GM12864 (cell line): ENCODE measurements around the gene TARBP1.
"Not testable (repeated sequence)": the region's sequence is repeated elsewhere in the genome, so short reads cannot be mapped to it uniquely, and the experiment has no call there.

Experiments
- DNase-seq: peaks from one replicate; pipeline ENCODE4 v3.0.0-alpha.2; 2011; ENCODE audit warnings: low read depth
- H3K4me3 ChIP-seq: 2 replicates; pipeline ENCODE4 v1.5.1; 2011; ENCODE audit warnings: mild to moderate bottlenecking, low read depth, low read length, control low read depth
- TF ChIP-seq, protein P1 (sequence below): IDR thresholded peaks from 2 replicates; pipeline ENCODE4 v1.5.1; 2011; ENCODE audit warnings: low read depth, mild to moderate bottlenecking, moderate library complexity, low read length, control low read depth, inconsistent platforms; ENCODE audit errors: missing control alignments

The TARBP1 gene

GRCh38 chr1:234512451-234512861 is 33.5 kb upstream of the TARBP1 start:
- H3K4me3 ChIP-seq: no peak overlapping the region
- TF ChIP-seq, protein P1, sequence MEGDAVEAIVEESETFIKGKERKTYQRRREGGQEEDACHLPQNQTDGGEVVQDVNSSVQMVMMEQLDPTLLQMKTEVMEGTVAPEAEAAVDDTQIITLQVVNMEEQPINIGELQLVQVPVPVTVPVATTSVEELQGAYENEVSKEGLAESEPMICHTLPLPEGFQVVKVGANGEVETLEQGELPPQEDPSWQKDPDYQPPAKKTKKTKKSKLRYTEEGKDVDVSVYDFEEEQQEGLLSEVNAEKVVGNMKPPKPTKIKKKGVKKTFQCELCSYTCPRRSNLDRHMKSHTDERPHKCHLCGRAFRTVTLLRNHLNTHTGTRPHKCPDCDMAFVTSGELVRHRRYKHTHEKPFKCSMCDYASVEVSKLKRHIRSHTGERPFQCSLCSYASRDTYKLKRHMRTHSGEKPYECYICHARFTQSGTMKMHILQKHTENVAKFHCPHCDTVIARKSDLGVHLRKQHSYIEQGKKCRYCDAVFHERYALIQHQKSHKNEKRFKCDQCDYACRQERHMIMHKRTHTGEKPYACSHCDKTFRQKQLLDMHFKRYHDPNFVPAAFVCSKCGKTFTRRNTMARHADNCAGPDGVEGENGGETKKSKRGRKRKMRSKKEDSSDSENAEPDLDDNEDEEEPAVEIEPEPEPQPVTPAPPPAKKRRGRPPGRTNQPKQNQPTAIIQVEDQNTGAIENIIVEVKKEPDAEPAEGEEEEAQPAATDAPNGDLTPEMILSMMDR: no peak
- no peak for DNase-seq

DNA sequence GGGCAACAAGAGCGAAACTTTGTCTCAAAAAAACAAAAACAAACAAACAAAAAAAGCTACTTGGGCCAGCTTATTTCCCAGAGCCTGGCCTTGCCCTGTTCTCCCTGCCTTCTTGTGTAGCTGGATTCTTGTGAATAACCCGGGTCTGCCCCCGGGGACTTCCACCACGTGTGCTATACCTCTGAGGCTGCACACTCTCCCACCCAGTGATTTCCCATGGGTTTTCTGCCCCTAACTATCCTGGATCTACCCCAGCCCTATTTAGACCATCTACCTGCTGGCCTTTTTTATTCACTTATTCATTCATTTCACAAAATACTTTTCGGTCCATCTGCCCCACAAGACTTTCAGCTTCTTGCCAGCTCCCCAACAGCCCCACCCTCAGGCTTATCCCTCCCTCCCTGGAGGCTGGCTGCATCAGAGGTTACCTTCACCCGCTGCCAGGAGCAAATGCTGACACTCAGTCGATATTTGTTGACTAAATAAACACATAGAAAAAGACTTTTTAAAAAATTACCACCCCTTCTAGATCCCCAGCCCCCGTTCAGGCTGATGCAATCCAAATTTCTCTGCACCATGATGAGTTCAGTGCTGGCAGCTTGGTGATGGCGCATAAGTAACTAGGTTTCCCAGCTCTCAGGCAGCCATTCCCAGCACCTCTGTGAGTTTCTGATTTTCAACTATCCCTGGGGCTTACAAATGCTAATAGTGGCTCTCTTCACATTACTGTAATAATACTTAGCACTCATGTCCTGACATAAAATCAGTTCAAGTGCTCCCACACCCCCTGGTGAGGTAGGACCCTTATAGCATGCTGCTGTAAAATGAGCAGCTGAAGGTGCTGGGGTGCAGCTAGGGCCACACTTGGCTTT is 30.7 kb upstream of the TARBP1 start:
- no peak overlapping the region for H3K4me3 ChIP-seq
- DNase-seq: no peak
- TF ChIP-seq, protein P1: no peak

DNA sequence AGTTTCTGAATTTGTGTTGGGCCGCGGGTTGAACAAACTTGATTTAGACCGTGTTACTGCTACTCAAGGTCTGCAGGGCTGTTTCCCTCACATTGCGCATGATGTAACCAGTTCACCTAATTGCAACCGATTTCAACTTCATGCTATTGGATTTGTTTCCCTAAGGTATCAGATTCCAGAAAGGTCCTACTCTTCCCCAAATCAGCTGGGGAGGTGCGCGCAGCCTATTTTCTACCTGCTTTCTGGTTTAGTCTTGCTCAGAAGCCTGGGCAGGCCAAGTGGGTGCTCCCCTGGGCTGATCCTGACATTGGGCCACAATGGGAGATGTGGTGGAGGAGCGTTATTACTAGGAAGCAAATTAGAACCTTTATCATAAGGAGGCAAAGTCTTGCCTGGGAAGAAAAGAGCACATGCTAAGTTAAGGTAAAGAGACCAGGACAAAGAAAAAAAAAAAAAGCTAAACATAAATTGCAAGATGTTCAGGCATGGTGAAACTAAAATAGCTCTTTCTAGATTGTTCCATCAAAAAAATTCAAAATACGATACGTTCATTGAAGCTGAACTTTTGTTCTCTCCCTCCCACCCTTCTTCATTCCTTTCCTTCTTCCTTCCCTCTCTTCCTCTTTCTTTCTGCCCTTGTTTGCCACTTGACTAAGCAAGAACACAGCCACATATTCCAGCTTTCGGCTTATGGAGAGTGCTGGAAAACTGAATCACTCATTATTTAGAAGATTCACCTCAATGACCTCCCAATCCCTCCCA is 28.8 kb upstream of the TARBP1 start:
- no peak for DNase-seq
- TF ChIP-seq, protein P1: no peak
- no peak overlapping the region for H3K4me3 ChIP-seq

GRCh38 chr1:234507089-234507488 is 28.1 kb upstream of the TARBP1 start:
- H3K4me3 ChIP-seq: no peak overlapping the region
- TF ChIP-seq, protein P1: no peak
- no peak for DNase-seq

- TF ChIP-seq, protein P1: no peak
- H3K4me3 ChIP-seq: no peak overlapping the region
- no peak for DNase-seq
Measured at GRCh38 chr1:234505769-234506102, 26.8 kb upstream of the TARBP1 start.

- no peak for DNase-seq
- TF ChIP-seq, protein P1: no peak
- no peak overlapping the region for H3K4me3 ChIP-seq
Measured at GRCh38 chr1:234504969-234505768, 26.2 kb upstream of the TARBP1 start.

DNA sequence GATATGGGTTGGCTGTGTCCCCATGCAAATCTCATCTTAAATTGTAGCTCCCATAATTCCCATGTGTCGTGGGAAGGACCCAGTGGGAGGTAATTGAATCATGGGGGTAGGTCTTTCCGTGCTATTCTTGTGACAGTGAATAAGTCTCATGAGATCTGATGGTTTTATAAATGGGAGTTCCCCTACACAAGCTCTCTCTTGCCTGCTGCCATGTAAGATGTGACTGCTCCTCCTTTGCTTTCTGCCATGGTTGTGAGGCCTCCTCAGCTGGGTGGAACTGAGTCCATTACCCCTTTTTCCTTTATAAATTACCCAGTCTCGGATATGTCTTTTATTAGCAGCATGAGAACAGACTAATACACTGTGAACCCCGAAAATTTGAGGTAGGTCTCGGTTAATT is 25.3 kb upstream of the TARBP1 start:
- DNase-seq, H3K4me3 ChIP-seq: not testable (repeated sequence)
